RKO (cell line): ENCODE data around the gene PPP1R10.

Experiments
- DNase-seq: peaks from one replicate; pipeline ENCODE4 v3.0.0-alpha.2; 2016; ENCODE audit warnings: low spot score

Gene PPP1R10

DNA sequence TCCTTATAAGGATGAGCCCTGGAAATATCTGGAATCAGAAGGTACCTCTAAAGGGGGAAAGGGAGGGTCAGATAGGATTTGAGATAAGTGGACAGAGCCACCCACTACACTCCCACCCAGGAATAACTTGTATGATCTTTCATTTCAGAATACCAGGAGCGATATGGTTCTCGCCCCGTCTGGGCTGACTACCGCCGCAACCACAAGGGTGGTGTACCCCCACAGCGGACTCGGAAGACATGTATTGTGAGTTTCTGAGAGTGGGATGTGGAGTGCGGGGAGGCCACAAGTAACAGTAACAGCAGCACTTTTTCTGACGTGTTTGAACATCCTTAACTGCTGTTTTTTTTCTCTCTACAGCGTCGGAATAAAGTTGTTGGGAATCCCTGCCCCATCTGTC lies 2.5 kb upstream of the PPP1R10 start:
- DNase-seq, result no peak

DNA sequence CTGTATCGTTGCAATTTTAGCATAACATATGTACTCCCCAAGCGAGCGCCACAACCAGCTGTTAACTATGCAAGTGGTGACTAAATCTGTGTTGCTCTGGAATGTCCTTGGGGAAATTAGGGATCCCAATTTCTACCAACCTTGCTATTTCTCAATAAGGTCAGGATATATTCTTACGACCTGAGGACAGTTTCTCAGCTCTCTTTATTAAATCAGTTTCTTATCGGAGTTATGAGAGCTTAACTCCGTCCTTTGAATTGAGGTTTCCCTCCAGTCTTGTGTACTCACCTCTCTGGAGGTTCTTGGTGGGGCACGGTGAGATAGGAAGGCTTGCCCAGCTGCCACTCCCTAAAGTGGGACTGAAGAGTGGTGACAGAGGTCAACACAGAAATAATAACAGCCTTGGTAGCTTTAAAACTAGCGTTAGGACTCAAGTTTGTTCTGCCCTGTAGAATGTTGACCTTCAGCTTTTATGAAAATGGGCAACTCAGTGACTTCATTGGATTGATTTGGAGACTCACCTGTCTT lies 1.3 kb upstream of the PPP1R10 start:
- DNase-seq, result peak; percentile 58

DNA sequence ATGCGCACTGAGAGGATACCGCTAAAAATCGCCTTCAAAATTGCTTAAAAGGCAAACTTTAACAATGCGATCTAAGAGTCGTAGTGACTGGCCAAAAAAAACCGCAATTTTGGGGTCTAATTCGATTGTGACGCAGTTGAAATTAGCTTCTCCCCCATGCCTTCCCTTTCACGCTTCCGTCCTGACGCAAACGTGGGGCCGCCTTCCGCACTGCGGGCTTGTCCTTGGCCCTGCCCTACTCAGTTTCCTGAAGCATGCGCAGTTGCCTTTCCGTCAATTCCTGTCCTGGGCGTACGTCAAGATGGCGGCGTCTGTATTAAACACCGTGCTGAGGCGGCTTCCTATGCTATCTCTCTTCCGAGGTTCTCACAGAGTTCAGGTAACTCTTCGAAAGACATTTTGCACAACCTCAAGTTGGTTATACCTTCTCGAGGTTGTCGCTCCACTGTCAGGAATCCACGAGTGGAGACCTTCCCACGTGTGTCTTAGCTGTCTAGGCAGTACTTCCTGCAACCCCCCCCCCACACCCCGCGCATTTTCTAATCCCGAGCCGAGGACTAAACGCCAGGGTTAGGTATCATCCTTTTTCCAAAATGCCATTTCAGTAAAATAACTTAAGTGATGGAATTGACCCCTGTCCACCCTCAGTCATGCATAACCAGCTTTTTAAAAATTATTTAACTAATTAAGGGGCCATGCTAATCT lies 674 bp upstream of the PPP1R10 start, which contains the start of gene MRPS18B:
Gene MRPS18B (plus strand): TSS at position 276 of the 705 bp plus-strand sequence. CDS start 26 bp downstream, at position 302.
- peak; percentile 97 for DNase-seq

- peak; percentile 78 for DNase-seq
Measured at GRCh38 chr6:30615958-30616810, 859 bp downstream of the PPP1R10 start.

DNA sequence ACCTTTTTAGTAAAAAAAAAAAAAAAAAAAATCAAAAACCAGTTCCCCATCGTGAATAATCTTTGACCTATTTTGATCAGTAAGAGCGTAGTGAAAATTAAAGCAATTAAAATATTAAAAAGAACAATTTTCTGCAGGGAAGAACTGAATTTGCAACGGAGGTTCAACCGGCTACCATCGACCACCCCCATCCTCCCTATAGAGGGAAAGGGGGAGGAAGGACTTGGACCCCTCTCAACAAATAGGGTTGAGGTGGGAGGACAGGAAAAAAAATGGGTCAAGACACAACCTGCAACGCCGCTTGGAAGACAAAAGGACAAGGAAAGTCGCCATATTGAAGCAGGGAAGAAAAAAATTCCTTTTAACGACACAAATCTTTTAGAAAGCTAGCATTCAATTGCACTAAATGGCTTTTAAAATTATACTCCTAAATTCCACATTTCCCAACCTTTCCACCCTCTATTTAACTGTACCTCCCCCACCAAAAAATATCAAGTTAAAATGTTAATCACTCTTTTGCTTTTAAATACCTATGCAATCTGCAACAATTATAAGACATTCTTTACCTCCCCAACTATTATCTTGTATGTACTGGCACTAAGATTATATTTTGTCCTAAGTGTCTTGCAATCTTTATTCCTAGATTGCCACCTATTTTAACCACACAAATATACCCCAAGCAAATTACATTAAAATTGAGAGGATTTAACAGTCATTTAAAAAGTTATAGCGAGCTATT lies 1.7 kb downstream of the PPP1R10 start:
- DNase-seq, result peak; percentile 86

GRCh38 chr6:30614843-30615218 lies 2.2 kb downstream of the PPP1R10 start:
- peak; percentile 97 for DNase-seq

- DNase-seq, result no peak
Measured at GRCh38 chr6:30614044-30614842, 2.8 kb downstream of the PPP1R10 start.

GRCh38 chr6:30613251-30614043 lies 3.6 kb downstream of the PPP1R10 start:
- DNase-seq, result peak; percentile 82

- DNase-seq, result no peak
Measured at GRCh38 chr6:30612687-30613248, 4.3 kb downstream of the PPP1R10 start.

DNA sequence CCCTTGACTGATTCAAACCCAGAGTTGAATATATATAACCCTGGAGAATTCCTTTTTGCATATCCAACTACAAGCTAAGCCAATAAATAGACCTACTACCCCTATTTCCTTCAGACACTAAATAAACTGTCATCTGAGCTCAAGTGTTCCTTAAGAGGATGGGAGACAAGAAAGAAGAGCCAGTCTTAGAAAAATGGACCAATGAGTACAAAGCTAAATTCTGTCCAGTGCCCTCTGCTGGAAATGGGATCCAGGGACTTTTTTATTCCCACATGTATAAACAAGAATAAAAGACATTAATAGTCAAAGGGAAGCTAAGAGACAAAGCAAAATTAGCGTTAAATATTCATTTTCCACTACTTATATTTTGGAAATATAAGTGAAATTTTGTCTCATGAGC lies 4.8 kb downstream of the PPP1R10 start:
- peak; percentile 48 for DNase-seq

GRCh38 chr6:30611856-30612194 lies 5.2 kb downstream of the PPP1R10 start:
- no peak for DNase-seq

GRCh38 chr6:30611150-30611855 lies 5.7 kb downstream of the PPP1R10 start:
- DNase-seq, result no peak

- no peak for DNase-seq
Measured at GRCh38 chr6:30610065-30610464, 7.0 kb downstream of the PPP1R10 start.

GRCh38 chr6:30603961-30604360 lies 13.1 kb downstream of the PPP1R10 start:
- DNase-seq, result no peak

DNA sequence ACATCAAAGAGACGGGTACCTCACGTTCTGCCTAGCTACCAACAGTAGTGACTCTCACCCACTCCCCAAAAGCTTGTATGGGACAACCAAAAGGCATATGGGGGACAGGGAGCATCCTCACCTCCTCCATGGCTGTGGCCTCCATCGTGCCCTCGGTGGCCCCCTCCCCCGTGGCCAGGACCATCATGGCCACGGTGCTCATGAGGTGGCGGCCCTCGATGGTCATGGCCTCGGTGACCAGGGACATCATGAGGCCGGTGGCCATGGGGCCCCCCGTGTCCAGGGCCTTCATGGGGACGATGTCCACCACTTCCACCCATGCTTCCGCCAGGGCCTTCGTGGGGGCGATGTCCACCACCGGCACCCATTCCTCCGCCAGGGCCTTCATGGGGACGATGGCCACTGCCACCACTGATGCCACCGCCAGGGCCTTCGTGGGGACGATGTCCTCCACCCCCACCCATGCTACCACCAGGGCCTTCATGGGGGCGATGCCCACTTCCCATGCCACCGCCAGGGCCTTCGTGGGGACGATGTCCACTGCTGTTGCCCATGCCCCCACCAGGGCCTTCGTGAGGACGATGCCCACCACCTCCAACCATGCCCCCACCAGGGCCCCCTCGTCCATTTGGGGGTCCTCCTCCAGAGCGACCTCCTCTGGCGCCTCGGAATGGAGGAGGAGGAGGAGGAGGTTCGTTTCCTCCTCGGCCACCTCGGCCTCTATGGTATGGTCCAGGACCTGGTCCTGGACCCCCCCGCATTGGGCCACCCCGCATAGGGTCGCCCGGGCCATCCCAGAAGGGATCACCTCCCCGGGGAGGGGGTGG lies 15.0 kb downstream of the PPP1R10 start:
- no peak for DNase-seq

- no peak for DNase-seq
Measured at GRCh38 chr6:30601436-30601814, 15.6 kb downstream of the PPP1R10 start.

- DNase-seq, result no peak
Measured at GRCh38 chr6:30600451-30600961, 16.5 kb downstream of the PPP1R10 start.

DNA sequence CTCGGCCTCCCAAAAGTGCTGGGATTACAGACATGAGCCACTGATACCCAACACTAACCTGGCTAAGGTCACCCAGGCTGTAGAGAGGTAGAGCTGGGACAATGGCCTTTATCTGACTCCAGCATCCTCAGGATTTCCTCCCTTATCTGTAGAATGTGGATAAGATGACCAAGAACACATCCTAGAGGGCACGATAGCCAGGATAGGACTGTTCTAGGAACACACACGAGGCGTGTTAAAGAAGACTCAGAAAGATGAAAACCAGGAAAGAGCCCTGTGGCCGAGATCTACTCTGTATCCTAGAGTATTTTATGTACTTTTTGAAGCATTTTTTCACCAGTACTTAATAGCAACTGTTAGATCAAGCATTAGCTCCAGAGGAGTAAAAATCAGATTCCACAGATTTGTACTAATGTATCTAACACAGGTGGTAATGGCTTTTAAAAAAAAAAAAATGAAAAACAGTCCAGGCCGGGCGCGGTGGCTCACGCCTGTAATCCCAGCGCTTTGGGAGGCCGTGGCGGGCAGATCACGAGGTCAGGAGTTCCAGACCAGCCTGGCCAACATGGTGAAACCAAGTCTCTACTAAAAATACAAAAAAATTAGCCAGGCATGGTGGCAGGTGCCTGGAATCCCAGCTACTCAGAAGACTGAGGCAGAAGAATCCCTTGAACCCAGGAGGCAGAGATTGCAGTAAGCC lies 17.3 kb downstream of the PPP1R10 start:
- DNase-seq, result no peak
